HUES64 (cell line): ENCODE data around the gene CCDC142.
"Not testable (repeated sequence)": the region's sequence is repeated elsewhere in the genome, so short reads cannot be mapped to it uniquely, and the experiment has no call there.

ENCODE experiments used
- H3K27ac ChIP-seq: 2 replicates; pipeline ENCODE4 v1.7.0; 2013; ENCODE audit warnings: low read depth, low read length, inconsistent platforms
- H3K27me3 ChIP-seq: 2 replicates; pipeline ENCODE4 v1.6.1; 2013; ENCODE audit warnings: mild to moderate bottlenecking, low read length; ENCODE audit not compliant: insufficient read depth
- H3K36me3 ChIP-seq: 2 replicates; pipeline ENCODE4 v1.6.1; 2013; ENCODE audit warnings: mild to moderate bottlenecking, low read length; ENCODE audit not compliant: insufficient read depth
- H3K4me1 ChIP-seq: 2 replicates; pipeline ENCODE4 v1.6.1; 2013; ENCODE audit warnings: mild to moderate bottlenecking, low read length, moderate library complexity; ENCODE audit not compliant: insufficient read depth
- H3K4me3 ChIP-seq: 2 replicates; pipeline ENCODE4 v1.5.1; 2013; ENCODE audit warnings: mild to moderate bottlenecking, low read length, moderate library complexity
- H3K9ac ChIP-seq: 2 replicates; pipeline ENCODE4 v1.6.1; 2013; ENCODE audit warnings: mild to moderate bottlenecking, low read depth, low read length
- H3K9me3 ChIP-seq: 2 replicates; pipeline ENCODE4 v1.6.1; 2013; ENCODE audit warnings: low read depth, low read length; ENCODE audit not compliant: insufficient read depth
- WGBS: fragments of 150-250, 120-280 bp; methylation state at CpG from one replicate; pipeline ENCODE4 v1.1.7; 2013; ENCODE audit warnings: missing lambda C conversion rate; 5-methylcytosine and 5-hydroxymethylcytosine counted together

The CCDC142 gene

DNA sequence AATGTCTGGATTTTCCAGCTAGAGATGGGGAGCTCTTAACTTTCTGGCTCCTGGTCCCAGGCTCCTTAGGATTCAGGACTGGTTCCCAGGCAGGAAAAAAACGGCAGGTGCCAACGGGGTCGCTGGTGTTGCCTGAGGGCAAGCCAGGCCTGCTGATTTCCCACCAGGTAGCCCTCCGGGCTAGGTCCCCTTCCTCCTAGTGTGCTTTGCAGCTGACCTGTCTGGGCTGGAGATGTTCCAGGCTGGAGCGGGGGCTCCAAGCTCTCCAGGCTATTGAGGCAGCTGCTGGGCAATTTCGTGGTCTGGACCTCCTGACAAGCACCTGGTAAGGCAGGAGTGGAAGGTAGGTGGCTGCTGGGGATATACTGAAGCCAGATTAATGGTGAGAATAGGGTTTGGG, 8.3 kb downstream of the CCDC142 start:
- peaks cover 5% of the 10 kb centered on the region; the same call in 1 of the 2 replicates for H3K4me1 ChIP-seq
- WGBS, result 92% methylated on average over 6 of the region's 6 CpGs

DNA sequence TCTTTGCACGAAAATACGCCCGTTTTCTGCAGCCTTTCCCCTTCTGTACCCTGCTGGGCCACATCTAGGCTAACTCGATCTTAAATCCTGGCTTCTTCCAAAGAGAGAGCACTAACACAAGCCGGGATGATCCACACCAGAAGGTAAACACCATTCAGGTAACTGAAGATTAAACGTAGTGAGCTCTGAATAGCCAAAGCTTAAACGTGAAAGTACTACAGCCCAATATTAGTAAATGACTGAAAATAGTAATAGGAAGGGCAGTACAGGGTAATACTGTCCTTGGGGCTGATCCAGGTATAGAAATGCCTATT, 9.9 kb downstream of the CCDC142 start:
- no peaks in the 10 kb centered on the region for H3K27me3 ChIP-seq
- H3K36me3 ChIP-seq, result peaks cover 22% of the 10 kb centered on the region
- H3K9me3 ChIP-seq, result no peaks in the 10 kb centered on the region
- H3K4me1 ChIP-seq, result peaks cover 5% of the 10 kb centered on the region; the same call in 1 of the 2 replicates
- H3K27ac ChIP-seq, result peak overlapping the region; percentile 91
- peak overlapping the region; percentile 80 for H3K4me3 ChIP-seq
- peak overlapping the region; percentile 79 for H3K9ac ChIP-seq
- 30% methylated on average over 7 of the region's 7 CpGs for WGBS

More for the DNA sequence above, 8.3 kb downstream of the CCDC142 start:
- Histone ChIP-seq H3K9ac (no peak overlapping the region), H3K9me3 (no peaks in the 10 kb centered on the region), H3K27ac (no peak overlapping the region), H3K27me3 (no peaks in the 10 kb centered on the region), H3K36me3 (peaks cover 27% of the 10 kb centered on the region), H3K4me3 (no peak overlapping the region)

DNA sequence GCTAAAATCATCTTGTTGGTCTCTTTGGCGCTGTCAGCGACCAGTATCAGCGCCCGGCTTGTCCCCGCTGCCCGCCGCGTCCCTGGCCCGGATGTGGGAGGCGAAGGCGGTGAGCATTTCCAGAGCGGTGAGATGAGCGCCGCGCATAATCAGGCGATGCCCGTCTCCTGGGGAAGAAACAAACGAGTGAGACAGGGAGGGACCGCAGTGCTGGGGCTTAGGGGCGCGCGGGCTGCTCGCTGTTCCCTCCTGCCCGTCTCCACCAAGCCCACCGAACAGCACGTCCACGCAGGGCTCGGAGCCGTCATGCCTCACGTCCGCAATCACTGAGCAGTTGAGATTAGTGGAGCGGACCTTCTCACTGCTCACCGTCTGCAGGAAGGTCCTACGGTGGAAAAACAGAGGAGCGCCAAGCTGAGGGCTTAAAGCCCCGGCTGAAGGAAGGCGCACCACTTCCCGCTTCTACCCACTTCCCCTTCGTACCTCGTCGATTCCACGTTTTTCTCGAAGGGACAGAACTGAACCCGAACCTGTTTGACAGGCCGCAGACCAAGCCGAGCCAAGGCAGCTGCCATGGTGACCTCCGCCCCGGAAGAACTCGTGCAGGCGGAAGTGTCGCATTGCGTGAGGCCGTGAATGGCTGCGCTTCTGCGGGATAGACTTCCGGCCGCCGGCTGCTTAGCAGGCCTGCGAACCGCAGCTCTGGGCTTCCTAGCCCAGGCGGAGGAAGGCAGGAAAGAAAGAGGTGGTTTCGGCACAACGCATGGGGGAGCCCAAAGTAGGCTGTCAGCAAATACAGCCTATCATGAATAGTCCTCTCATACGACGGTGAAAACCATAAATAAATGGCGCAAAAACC, 10.5 kb downstream of the CCDC142 start, which contains the start of gene MRPL53:
TSS of gene MRPL53 (minus strand) at position 595 of the 859 bp plus-strand sequence. CDS start at position 575, 20 bp downstream.
- H3K36me3 ChIP-seq, result peaks cover 18% of the 10 kb centered on the region
- H3K9me3 ChIP-seq, result no peaks in the 10 kb centered on the region
- peak within 1 kb of the TSS; percentile 91 for H3K27ac ChIP-seq
- peak within 1 kb of the TSS; percentile 79 for H3K9ac ChIP-seq
- no peaks in the 10 kb centered on the region for H3K27me3 ChIP-seq
- peaks cover 5% of the 10 kb centered on the region; the same call in 1 of the 2 replicates for H3K4me1 ChIP-seq
- peak within 1 kb of the TSS; percentile 80 for H3K4me3 ChIP-seq
- WGBS, result under 1% methylated on average over 66 of the region's 66 CpGs

DNA sequence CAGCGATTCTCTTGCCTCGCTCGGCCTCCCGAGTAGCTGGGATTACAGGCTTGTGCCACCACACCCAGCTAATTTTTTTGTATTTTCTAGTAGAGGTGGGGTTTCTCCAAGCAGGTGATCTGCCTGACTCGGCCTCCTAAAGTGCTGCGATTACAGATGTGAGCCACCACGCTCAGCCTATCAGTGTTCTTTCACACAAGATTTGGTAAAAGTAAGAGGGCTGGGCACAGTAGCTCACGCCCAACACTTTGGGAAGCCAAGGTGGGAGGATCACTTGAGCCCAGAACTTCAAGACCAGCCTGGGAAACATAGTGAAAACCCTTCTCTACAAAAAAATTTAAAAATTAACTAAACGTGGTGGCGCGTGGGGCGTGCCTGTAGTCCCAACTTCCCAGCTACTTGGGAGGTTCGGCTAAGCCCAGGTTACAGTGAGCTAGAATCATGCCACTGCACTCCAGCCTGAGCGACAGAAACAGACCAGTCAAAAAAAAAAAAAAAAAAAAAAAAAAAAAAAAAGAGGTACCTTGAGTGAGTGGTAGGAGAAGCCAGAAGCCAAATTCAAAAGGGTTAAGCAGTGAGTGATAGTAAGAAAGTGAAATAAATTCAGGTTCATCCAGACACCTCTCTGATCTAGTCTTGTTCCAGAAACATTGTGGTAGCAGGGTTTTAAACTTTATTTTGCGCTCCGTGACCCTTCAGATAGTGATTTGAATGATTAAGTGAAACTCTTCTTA, 11.3 kb downstream of the CCDC142 start:
- H3K27me3 ChIP-seq, result no peaks in the 10 kb centered on the region
- no peaks in the 10 kb centered on the region for H3K9me3 ChIP-seq
- H3K4me3 ChIP-seq, result peak overlapping the region; percentile 80
- H3K9ac ChIP-seq, result peak overlapping the region; percentile 79
- WGBS, result 74% methylated on average over 15 of the region's 16 CpGs
- peaks cover 17% of the 10 kb centered on the region for H3K36me3 ChIP-seq
- H3K27ac ChIP-seq, result peak overlapping the region; percentile 91
- peaks cover 5% of the 10 kb centered on the region; the same call in 1 of the 2 replicates for H3K4me1 ChIP-seq

DNA sequence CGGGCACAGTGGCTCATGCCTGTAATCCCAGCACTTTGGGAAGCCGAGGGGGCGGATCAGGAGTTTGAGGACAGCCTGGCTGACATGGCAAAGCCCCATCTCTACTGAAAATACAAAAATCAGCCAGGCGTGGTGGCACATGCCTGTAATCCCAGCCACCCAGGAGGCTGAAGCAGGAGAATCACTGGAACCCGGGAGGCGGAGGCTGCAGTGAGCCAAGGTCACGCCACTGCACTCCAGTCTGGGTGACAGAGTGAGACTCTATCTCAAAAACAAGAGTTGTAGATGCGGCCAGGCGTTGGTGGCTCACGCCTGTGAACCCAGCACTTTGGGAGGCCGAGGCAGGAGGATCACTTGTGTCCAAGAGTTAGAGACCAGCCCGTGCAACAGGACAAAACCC, 12.1 kb downstream of the CCDC142 start:
- not testable (repeated sequence) for H3K9ac ChIP-seq, H3K4me1 ChIP-seq
- WGBS, result 94% methylated on average over 11 of the region's 12 CpGs

DNA sequence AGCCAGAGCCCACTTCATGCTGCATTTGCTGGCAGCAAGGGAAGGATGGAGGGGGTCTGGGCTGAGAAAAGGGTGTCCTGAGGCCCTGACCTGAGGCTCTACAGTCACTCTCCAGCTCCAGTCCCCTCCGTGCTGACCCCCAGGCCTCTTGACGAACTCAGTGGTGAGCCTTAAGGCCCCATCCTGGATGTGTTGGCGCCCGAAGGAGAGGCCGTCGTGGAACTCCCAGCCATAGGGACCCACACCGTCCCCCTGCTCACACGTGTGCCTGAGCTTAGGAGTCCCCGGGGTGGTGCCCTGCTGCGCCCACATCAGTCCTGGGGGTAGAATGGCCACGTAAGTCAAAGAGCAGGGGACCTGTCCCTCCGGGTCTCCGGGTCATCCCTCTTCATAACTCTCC, 18.4 kb downstream of the CCDC142 start:
- H3K4me1 ChIP-seq, result no peaks in the 10 kb centered on the region; the same call in 1 of the 2 replicates
- WGBS, result 11% methylated on average over 13 of the region's 13 CpGs
- H3K36me3 ChIP-seq, result peaks cover 24% of the 10 kb centered on the region
- H3K27ac ChIP-seq, result no peak overlapping the region
- peak overlapping the region; percentile 98 for H3K4me3 ChIP-seq
- no peaks in the 10 kb centered on the region for H3K9me3 ChIP-seq
- H3K27me3 ChIP-seq, result no peaks in the 10 kb centered on the region
- peak overlapping the region; percentile 83 for H3K9ac ChIP-seq

More for the DNA sequence above, 12.1 kb downstream of the CCDC142 start:
- H3K9me3 ChIP-seq, H3K27ac ChIP-seq, H3K27me3 ChIP-seq, H3K4me3 ChIP-seq: not testable (repeated sequence)
- peaks cover 15% of the 10 kb centered on the region for H3K36me3 ChIP-seq

DNA sequence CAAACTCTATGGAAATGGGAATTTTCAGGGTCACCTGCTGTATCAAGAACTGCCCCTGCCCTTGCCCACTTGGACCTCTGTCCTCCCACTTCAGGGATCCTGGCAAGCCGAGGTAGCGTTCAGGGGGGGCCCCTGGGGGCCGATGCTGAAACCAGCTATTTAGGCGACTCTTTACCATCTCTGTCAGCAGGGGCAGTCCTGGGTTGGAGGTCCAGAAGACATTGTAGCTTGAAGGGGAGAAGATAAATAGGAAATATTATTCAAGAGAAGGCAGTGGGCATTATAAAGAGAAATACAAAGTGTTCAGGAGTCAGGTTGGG, 20.1 kb downstream of the CCDC142 start:
- WGBS, result 97% methylated on average over 4 of the region's 4 CpGs

DNA sequence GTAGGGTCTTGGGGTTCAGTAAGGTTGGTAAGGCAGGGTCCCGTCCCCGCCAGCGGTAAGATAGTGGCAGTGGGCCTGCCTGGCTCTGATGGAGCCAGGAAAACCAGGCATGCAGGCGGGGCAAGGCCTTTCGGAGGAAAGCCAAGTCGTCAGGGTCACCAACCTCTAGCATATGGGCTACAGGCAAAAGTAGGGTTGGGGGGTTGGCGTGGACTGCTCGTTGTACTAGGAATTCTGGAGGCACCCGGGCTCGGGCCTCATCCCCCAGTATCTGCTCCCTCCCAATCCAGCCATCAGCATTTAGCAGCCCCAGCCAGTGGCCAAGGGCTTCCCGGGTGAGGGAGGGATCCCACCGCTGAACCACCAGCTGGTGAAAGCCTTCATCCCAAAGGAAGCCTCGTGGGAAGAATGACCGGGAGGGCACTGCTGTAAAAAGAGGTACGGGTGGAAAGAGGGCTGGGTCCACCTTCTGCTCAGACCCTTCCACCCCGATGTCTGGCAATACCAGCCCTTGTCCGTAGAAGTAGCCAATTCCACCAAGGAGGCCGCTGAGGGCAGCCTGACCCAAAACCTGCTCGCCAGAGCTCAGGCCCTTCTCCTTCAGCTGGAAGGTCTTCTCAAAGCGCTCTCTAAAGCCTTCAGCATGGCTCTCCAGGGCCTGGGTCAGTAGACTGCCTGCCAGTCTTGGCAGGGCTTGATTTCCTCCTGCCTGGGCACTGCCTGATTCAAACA, 20.6 kb downstream of the CCDC142 start:
- H3K27me3 ChIP-seq, result no peaks in the 10 kb centered on the region
- H3K4me1 ChIP-seq, result no peaks in the 10 kb centered on the region; the same call in 1 of the 2 replicates
- peaks cover 24% of the 10 kb centered on the region for H3K36me3 ChIP-seq
- no peaks in the 10 kb centered on the region for H3K9me3 ChIP-seq
- peak overlapping the region; percentile 41; the same call in 1 of the 2 replicates for H3K27ac ChIP-seq
- no peak overlapping the region for H3K9ac ChIP-seq
- H3K4me3 ChIP-seq, result no peak overlapping the region
- 95% methylated on average over 20 of the region's 20 CpGs for WGBS

More for the DNA sequence above, 20.1 kb downstream of the CCDC142 start:
- Histone ChIP-seq H3K27me3 (no peaks in the 10 kb centered on the region), H3K4me1 (no peaks in the 10 kb centered on the region; the same call in 1 of the 2 replicates), H3K9me3 (no peaks in the 10 kb centered on the region), H3K4me3 (no peak overlapping the region), H3K27ac (no peak overlapping the region), H3K36me3 (peaks cover 24% of the 10 kb centered on the region), H3K9ac (no peak overlapping the region)

DNA sequence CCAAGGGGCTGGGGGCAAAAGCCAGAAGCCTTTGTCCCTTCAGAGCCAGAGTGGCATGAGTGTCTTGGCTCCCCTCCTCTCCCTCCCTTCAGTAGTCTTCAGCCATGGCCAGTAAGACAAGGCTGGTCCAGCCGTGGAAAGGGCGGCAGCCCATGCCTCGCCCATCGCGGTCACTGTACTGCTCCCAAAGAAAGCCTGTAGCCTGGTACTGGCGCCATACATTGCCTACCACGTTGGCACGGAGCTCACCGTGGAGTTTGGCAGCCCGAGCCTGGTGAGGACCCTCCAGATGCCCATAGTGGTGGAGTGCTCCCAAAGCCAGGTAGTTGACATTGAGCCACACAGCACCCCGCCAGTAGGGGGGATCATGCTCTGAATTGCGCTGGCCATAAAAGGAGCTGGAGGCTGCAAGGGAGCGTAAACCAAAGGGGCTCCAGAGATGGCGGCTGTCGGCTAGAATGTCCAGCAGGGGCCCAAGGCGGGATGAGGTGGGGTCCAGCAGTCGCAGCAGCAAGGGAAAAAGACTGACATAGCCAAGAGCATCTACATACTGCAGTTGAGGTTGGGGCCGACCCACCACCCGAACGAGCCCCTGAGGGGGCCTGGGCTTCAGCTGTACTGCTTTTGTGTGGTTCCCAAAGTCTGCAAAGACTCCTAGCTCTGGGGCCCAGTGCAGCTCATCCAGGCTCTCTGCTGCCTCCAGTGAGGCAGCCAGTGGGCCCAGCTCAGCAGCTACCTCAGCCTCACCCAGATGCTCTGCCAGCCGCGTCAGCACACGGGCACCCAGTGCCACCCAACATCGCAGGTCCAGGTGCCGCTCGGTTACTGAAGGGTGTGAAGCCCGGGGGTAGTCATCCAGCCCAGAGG, 21.4 kb downstream of the CCDC142 start:
- Histone ChIP-seq H3K4me3 (no peak overlapping the region), H3K9me3 (no peaks in the 10 kb centered on the region), H3K27me3 (no peaks in the 10 kb centered on the region), H3K36me3 (peaks cover 24% of the 10 kb centered on the region), H3K9ac (no peak overlapping the region), H3K27ac (peak overlapping the region; percentile 41; the same call in 1 of the 2 replicates), H3K4me1 (peaks cover 6% of the 10 kb centered on the region)
- 93% methylated on average over 27 of the region's 27 CpGs for WGBS

DNA sequence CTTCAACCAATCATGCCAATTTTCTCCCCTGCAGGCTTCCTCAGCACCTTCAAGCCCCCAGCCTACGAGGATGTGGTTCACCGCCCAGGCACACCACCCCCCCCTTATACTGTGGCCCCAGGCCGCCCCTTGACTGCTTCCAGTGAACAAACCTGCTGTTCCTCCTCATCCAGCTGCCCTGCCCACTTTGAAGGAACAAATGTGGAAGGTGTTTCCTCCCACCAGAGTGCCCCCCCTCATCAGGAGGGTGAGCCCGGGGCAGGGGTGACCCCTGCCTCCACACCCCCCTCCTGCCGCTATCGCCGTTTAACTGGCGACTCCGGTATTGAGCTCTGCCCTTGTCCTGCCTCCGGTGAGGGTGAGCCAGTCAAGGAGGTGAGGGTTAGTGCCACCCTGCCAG, 22.6 kb downstream of the CCDC142 start:
- not testable (repeated sequence) for H3K27me3 ChIP-seq, H3K27ac ChIP-seq
- 95% methylated on average over 10 of the region's 10 CpGs for WGBS

More for the DNA sequence above, 22.6 kb downstream of the CCDC142 start:
- H3K36me3 ChIP-seq, result peaks cover 24% of the 10 kb centered on the region
- H3K9me3 ChIP-seq, H3K4me3 ChIP-seq, H3K9ac ChIP-seq, H3K4me1 ChIP-seq: not testable (repeated sequence)
